ENCODE results near the gene PLCH1.

- TF ChIP-seq ZFP30 (CRISPR knock-in tag; IDR thresholded peaks at IDR 0.05) (no peak), TCF4 (CRISPR knock-in tag; IDR thresholded peaks at IDR 0.05; ENCODE audit: borderline replicate concordance) (no peak), CSDC2 (CRISPR knock-in tag; IDR thresholded peaks at IDR 0.05) (no peak), BACH2 (CRISPR knock-in tag; IDR thresholded peaks at IDR 0.05; ENCODE audit: borderline replicate concordance) (no peak)
These were observed 62.2 kb downstream of the PLCH1 start for GRCh38 chr3:155682426-155683343.
